Breast epithelium (tissue), 3 donors: ENCODE measurements around the gene ERC1.

Source experiments
- CTCF ChIP-seq, 3 donors: fragments of 450-650 bp; IDR thresholded peaks; one replicate each; pipeline ENCODE4 v1.5.1; 2016 to 2017; ENCODE audit warnings: antibody characterized with exemption in 3 of 3, mild to moderate bottlenecking in 3 of 3, moderate library complexity in 3 of 3
- POLR2A ChIP-seq: fragments of 450-650 bp; IDR thresholded peaks from one replicate; pipeline ENCODE4 v1.6.1; 2016; ENCODE audit warnings: antibody characterized with exemption, mild to moderate bottlenecking, moderate library complexity

GRCh38 chr12:1324099-1324498 lies 333.1 kb downstream of the ERC1 start:
- TF ChIP-seq CTCF (IDR thresholded peaks at IDR 0.05) (no peak), POLR2A (no peak)
